Measurements from ENCODE around the gene CC2D1A. TPM values are rescaled to one million over a fixed set of nuclear protein-coding genes. Genes with fewer than 3 reads are reported as not detected.

The CC2D1A gene
- total and polyA plus RNA-seq, 2 experiments from 2014 or later, result 23.1 to 39.7 TPM

DNA sequence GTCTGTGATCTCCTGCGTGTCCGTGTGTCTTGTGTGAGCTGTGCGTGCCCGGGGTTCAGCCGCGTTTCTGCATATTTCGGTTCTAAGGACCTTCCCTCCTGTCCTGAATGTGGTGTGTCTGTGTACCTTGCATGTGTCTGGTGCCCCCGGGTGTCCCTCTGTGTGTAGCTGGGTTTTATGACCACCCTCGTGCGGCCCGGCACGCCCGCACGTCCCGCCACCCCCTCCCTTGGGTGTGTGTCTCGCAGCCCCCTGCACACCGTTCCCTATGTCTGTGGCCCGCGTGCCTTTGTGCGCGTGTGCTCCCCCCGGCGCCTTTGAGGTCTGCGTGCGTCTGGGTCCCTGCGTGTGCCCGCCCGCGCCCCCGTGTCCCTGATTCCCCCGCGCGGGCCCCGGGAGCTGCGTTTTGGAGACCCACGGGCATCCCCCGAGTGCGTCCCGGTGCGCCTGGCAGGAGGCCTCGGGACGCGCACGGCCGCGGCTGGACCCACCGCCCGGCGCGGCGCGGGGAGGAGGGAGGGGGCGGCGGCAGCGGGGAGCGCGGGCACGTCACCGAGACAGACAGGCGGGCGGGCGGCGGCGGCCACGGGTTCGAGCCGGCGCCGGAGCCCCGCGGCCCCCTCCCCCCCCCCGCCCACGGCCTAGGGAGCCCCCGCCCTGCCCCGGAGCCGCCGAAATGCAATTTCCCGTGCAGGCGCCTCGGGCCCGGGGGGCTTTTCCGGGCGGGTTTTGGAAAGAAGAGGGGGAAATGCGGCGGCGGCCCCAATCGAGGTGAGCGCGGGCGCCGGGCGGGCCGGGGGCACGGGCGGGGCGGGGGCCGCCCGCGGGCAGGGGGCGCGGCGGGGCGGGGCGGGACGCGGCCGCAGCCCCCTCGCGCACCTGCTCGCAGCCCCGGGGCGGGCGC, 41.1 kb upstream of the CC2D1A start:
- Histone ChIP-seq H3K4me1 (ENCODE audit: insufficient read depth) (peaks cover 10% of the 10 kb centered on the region), H3F3A (replicated peaks; ENCODE audit: low read depth) (peaks cover 25% of the 10 kb centered on the region), H3K79me2 (replicated peaks; ENCODE audit: insufficient read depth) (no peaks in the 10 kb centered on the region), H2AFZ (no peak overlapping the region), H3K4me3 (peak overlapping the region; percentile 60; the same call in 1 of the 2 replicates), H3K4me2 (peak overlapping the region; percentile 72; the same call in 1 of the 2 replicates), H3K27ac (ENCODE audit: low read depth) (no peak overlapping the region), H4K20me1 (replicated peaks; ENCODE audit: insufficient read depth) (no peaks in the 10 kb centered on the region), H3K36me3 (ENCODE audit: insufficient read depth) (no peaks in the 10 kb centered on the region), H3K27me3 (ENCODE audit: insufficient read depth) (peaks cover 70% of the 10 kb centered on the region), H3K9me2 (ENCODE audit: insufficient read depth) (no peaks in the 10 kb centered on the region)
- no peaks in the 10 kb centered on the region; the same call in 2 of the 3 replicates for H3K36me3 Mint-ChIP-seq (ENCODE audit: low read depth)
- no peak for ATAC-seq
- peaks cover 71% of the 10 kb centered on the region for H3K27me3 Mint-ChIP-seq (ENCODE audit: insufficient read depth, low read depth, poor library complexity)
- DNase-seq (ENCODE audit: low spot score), result no peak
- no peaks in the 10 kb centered on the region; the same call in 2 of the 3 replicates for H3K9me3 Mint-ChIP-seq
- H3K27ac Mint-ChIP-seq, result no peak overlapping the region
- TF ChIP-seq ZNF331 (CRISPR knock-in tag; IDR thresholded peaks at IDR 0.05; ENCODE audit: low read depth) (no peak), EZH2 (IDR thresholded peaks at IDR 0.05; ENCODE audit: low read depth, unreplicated experiment) (peak; percentile 31)
- TF ChIP-seq, protein P1, sequence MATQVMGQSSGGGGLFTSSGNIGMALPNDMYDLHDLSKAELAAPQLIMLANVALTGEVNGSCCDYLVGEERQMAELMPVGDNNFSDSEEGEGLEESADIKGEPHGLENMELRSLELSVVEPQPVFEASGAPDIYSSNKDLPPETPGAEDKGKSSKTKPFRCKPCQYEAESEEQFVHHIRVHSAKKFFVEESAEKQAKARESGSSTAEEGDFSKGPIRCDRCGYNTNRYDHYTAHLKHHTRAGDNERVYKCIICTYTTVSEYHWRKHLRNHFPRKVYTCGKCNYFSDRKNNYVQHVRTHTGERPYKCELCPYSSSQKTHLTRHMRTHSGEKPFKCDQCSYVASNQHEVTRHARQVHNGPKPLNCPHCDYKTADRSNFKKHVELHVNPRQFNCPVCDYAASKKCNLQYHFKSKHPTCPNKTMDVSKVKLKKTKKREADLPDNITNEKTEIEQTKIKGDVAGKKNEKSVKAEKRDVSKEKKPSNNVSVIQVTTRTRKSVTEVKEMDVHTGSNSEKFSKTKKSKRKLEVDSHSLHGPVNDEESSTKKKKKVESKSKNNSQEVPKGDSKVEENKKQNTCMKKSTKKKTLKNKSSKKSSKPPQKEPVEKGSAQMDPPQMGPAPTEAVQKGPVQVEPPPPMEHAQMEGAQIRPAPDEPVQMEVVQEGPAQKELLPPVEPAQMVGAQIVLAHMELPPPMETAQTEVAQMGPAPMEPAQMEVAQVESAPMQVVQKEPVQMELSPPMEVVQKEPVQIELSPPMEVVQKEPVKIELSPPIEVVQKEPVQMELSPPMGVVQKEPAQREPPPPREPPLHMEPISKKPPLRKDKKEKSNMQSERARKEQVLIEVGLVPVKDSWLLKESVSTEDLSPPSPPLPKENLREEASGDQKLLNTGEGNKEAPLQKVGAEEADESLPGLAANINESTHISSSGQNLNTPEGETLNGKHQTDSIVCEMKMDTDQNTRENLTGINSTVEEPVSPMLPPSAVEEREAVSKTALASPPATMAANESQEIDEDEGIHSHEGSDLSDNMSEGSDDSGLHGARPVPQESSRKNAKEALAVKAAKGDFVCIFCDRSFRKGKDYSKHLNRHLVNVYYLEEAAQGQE (IDR thresholded peaks at IDR 0.05; ENCODE audit: unreplicated experiment), result no peak
- peak overlapping the region; percentile 67 for H3K4me3 Mint-ChIP-seq
- H3K4me1 Mint-ChIP-seq, result peaks cover 15% of the 10 kb centered on the region

DNA sequence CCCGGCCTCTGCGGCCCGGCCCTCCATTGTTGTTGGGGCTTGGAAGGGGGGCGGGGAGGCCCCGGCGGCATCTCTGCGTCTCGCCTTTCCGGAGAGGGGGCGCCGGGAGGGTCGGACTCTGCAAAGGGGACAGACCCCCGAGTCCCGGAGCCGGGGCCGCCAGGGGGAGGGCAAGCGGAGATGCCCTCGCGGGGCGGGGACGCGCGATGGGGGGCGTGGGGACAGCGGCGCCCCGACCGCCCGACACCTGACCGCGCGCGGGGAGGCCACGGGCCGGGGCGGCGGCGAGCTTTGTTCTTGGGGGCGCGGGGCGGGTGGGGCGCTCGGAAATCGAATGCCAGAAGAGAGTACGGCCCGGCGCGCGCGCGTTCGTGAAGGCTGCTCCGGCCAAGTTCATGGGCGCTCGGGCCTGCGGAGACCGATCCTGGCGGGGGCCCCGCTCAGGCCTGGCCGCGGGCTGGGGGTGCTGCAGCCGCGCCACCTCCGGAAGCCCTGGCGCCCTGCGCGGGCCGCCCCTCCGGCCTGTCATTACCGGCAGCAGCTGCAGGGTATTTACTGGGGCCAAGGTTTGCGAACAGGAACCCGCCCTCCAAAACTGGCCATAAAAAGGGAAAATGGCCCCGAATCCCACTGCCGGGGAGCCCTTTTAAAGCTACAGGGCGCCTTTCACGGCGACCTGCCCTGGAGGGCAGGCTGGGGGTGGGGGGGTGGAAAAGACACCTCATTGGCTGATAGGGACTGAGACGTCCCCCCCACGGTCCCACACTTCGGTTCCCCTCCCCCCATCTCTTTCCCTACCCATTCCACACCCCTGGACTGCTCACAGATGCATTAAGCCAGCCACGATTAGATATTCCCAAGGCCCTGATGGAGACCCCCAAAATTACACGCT, 40.2 kb upstream of the CC2D1A start:
- Histone ChIP-seq H4K20me1 (replicated peaks; ENCODE audit: insufficient read depth) (no peaks in the 10 kb centered on the region), H3K27me3 (ENCODE audit: insufficient read depth) (peaks cover 79% of the 10 kb centered on the region), H3K9me2 (ENCODE audit: insufficient read depth) (no peaks in the 10 kb centered on the region), H3K4me1 (ENCODE audit: insufficient read depth) (peaks cover 10% of the 10 kb centered on the region), H3K4me3 (peak overlapping the region; percentile 60), H3K4me2 (peak overlapping the region; percentile 82), H3K27ac (ENCODE audit: low read depth) (no peak overlapping the region), H2AFZ (peak overlapping the region; percentile 81), H3F3A (replicated peaks; ENCODE audit: low read depth) (peaks cover 25% of the 10 kb centered on the region), H3K36me3 (ENCODE audit: insufficient read depth) (no peaks in the 10 kb centered on the region), H3K79me2 (replicated peaks; ENCODE audit: insufficient read depth) (no peaks in the 10 kb centered on the region)
- ATAC-seq, result peak; percentile 9; the same call in 2 of the 3 replicates
- peak overlapping the region; percentile 61 for H3K4me3 Mint-ChIP-seq
- peaks cover 15% of the 10 kb centered on the region for H3K4me1 Mint-ChIP-seq
- no peaks in the 10 kb centered on the region; the same call in 2 of the 3 replicates for H3K36me3 Mint-ChIP-seq (ENCODE audit: low read depth)
- DNase-seq (ENCODE audit: low spot score), result no peak
- no peaks in the 10 kb centered on the region; the same call in 2 of the 3 replicates for H3K9me3 Mint-ChIP-seq
- peaks cover 75% of the 10 kb centered on the region for H3K27me3 Mint-ChIP-seq (ENCODE audit: insufficient read depth, low read depth, poor library complexity)
- H3K27ac Mint-ChIP-seq, result no peak overlapping the region
- TF ChIP-seq, protein P2, sequence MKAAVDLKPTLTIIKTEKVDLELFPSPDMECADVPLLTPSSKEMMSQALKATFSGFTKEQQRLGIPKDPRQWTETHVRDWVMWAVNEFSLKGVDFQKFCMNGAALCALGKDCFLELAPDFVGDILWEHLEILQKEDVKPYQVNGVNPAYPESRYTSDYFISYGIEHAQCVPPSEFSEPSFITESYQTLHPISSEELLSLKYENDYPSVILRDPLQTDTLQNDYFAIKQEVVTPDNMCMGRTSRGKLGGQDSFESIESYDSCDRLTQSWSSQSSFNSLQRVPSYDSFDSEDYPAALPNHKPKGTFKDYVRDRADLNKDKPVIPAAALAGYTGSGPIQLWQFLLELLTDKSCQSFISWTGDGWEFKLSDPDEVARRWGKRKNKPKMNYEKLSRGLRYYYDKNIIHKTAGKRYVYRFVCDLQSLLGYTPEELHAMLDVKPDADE (IDR thresholded peaks at IDR 0.05), result no peak
- TF ChIP-seq JUNB (IDR thresholded peaks at IDR 0.05; ENCODE audit: unreplicated experiment) (no peak), EZH2phosphoT487 (IDR thresholded peaks at IDR 0.05; ENCODE audit: unreplicated experiment) (no peak), NANOG (IDR thresholded peaks at IDR 0.05; ENCODE audit: borderline replicate concordance) (no peak), EZH2 (IDR thresholded peaks at IDR 0.05; ENCODE audit: low read depth, unreplicated experiment) (no peak), ZNF114 (CRISPR knock-in tag; IDR thresholded peaks at IDR 0.05) (no peak)
- TF ChIP-seq, protein P1 (IDR thresholded peaks at IDR 0.05; ENCODE audit: unreplicated experiment), result no peak
